OCI-LY1 (cell line): ENCODE results near the gene NFKBIZ.

ENCODE experiments used
- H2AFZ ChIP-seq: fragments of 200-600 bp; sonication (generic), shearing (Covaris generic); 2 replicates; pipeline ENCODE4 v1.6.0; 2014; ENCODE audit warnings: antibody characterized with exemption, mild to moderate bottlenecking, low read length
- H3F3A ChIP-seq: fragments of 200-600 bp; sonication (generic), shearing (Covaris generic); 2 replicates; pipeline ENCODE4 v1.6.0; 2014; ENCODE audit warnings: mild to moderate bottlenecking, antibody characterized with exemption, low read length, moderate library complexity; ENCODE audit not compliant: insufficient read depth
- H3K27ac ChIP-seq: fragments of 200-600 bp; sonication (generic); 2 replicates; pipeline ENCODE4 v1.5.1; 2014; ENCODE audit warnings: low read length, mixed run types, mild to moderate bottlenecking, low read depth; ENCODE audit not compliant: poor library complexity, severe bottlenecking
- H3K27me3 ChIP-seq: fragments of 200-600 bp; sonication (generic); 2 replicates; pipeline ENCODE4 v1.6.0; 2014; ENCODE audit warnings: antibody characterized with exemption, mild to moderate bottlenecking, low read length, moderate library complexity; ENCODE audit not compliant: insufficient read depth
- H3K36me3 ChIP-seq: fragments of 200-600 bp; sonication (generic); 2 replicates; pipeline ENCODE4 v1.6.1; 2014; ENCODE audit warnings: mild to moderate bottlenecking, antibody characterized with exemption, low read length, moderate library complexity, mixed read lengths; ENCODE audit not compliant: insufficient read depth
- H3K4me1 ChIP-seq: fragments of 200-600 bp; sonication (generic); 2 replicates; pipeline ENCODE4 v1.5.1; 2014; ENCODE audit warnings: mild to moderate bottlenecking, low read length, moderate library complexity; ENCODE audit not compliant: insufficient read depth, severe bottlenecking
- H3K4me2 ChIP-seq: fragments of 200-600 bp; sonication (generic), shearing (Covaris generic); 2 replicates; pipeline ENCODE4 v1.6.1; 2014; ENCODE audit warnings: low read length
- H3K4me3 ChIP-seq: fragments of 200-600 bp; sonication (generic); 2 replicates; pipeline ENCODE4 v1.5.1; 2014; ENCODE audit warnings: low read length, low read depth, mild to moderate bottlenecking, mixed read lengths; ENCODE audit not compliant: poor library complexity, severe bottlenecking
- H3K79me2 ChIP-seq: fragments of 200-600 bp; shearing (Covaris generic); 2 replicates; pipeline ENCODE4 v1.6.1; 2016; ENCODE audit warnings: mixed run types, low read length, mixed read lengths; ENCODE audit not compliant: insufficient read depth
- H3K9ac ChIP-seq: fragments of 200-600 bp; sonication (generic), shearing (Covaris generic); 2 replicates; pipeline ENCODE4 v1.6.1; 2014; ENCODE audit warnings: mild to moderate bottlenecking, low read length, mixed read lengths
- H3K9me2 ChIP-seq: fragments of 200-600 bp; sonication (generic), shearing (Covaris generic); 2 replicates; pipeline ENCODE4 v1.6.1; 2014; ENCODE audit warnings: low read depth, mild to moderate bottlenecking, low read length, mixed read lengths
- H3K9me3 ChIP-seq: fragments of 200-600 bp; shearing (Covaris generic); 2 replicates; pipeline ENCODE4 v1.6.1; 2014; ENCODE audit warnings: low read length, mixed read lengths
- H4K20me1 ChIP-seq: fragments of 200-600 bp; sonication (generic), shearing (Covaris generic); 2 replicates; pipeline ENCODE4 v1.6.0; 2016; ENCODE audit warnings: mild to moderate bottlenecking, low read length; ENCODE audit not compliant: insufficient read depth
- EZH2 ChIP-seq: fragments of 200-600 bp; sonication (generic), shearing (Covaris generic); IDR thresholded peaks from 2 replicates; pipeline ENCODE4 v1.8.0; 2017; ENCODE audit warnings: borderline replicate concordance, mixed run types, mild to moderate bottlenecking, antibody characterized with exemption, low read length, moderate library complexity, mixed read lengths
- TF ChIP-seq, protein P1 (sequence below): fragments of 200-600 bp; sonication (generic), shearing (Covaris generic); IDR thresholded peaks from 2 replicates; pipeline ENCODE4 v1.5.1; 2017; ENCODE audit warnings: mild to moderate bottlenecking, antibody characterized with exemption, low read length, moderate library complexity, mixed read lengths

NFKBIZ gene

DNA sequence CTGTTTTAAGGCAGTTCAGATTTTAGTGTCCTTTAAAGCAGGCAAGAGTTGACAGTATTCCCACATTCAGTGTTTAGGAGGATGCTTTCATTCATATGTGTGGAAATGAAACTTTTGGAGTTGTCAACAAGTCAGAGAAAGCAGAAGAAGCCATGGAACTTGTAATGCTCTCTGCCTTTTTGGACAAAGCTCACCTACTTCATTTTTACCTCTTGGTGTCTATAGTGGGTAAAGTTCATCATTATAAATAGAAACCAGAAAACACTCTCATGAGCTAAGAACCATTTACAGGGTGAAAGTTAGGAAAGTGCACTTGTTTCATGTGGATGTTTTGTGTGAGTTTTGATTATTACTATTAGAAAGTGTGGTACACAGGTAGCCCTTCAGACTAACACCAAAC, 9.2 kb upstream of the NFKBIZ start:
- H3K27me3 ChIP-seq: no peaks in the 10 kb centered on the region
- H3K36me3 ChIP-seq: peaks cover 14% of the 10 kb centered on the region; the same call in 1 of the 2 replicates
- no peak overlapping the region for H2AFZ ChIP-seq
- H3K79me2 ChIP-seq: peaks cover 16% of the 10 kb centered on the region; the same call in 1 of the 2 replicates
- no peaks in the 10 kb centered on the region for H3K9me2 ChIP-seq
- no peaks in the 10 kb centered on the region for H4K20me1 ChIP-seq
- H3K9me3 ChIP-seq: no peaks in the 10 kb centered on the region
- H3K4me1 ChIP-seq: peaks cover 21% of the 10 kb centered on the region
- no peak overlapping the region for H3K4me2 ChIP-seq
- H3K27ac ChIP-seq: no peak overlapping the region
- H3F3A ChIP-seq: no peaks in the 10 kb centered on the region
- no peak overlapping the region for H3K9ac ChIP-seq
- no peak for TF ChIP-seq EZH2
- TF ChIP-seq, protein P1, sequence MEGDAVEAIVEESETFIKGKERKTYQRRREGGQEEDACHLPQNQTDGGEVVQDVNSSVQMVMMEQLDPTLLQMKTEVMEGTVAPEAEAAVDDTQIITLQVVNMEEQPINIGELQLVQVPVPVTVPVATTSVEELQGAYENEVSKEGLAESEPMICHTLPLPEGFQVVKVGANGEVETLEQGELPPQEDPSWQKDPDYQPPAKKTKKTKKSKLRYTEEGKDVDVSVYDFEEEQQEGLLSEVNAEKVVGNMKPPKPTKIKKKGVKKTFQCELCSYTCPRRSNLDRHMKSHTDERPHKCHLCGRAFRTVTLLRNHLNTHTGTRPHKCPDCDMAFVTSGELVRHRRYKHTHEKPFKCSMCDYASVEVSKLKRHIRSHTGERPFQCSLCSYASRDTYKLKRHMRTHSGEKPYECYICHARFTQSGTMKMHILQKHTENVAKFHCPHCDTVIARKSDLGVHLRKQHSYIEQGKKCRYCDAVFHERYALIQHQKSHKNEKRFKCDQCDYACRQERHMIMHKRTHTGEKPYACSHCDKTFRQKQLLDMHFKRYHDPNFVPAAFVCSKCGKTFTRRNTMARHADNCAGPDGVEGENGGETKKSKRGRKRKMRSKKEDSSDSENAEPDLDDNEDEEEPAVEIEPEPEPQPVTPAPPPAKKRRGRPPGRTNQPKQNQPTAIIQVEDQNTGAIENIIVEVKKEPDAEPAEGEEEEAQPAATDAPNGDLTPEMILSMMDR: no peak
- no peak overlapping the region for H3K4me3 ChIP-seq

DNA sequence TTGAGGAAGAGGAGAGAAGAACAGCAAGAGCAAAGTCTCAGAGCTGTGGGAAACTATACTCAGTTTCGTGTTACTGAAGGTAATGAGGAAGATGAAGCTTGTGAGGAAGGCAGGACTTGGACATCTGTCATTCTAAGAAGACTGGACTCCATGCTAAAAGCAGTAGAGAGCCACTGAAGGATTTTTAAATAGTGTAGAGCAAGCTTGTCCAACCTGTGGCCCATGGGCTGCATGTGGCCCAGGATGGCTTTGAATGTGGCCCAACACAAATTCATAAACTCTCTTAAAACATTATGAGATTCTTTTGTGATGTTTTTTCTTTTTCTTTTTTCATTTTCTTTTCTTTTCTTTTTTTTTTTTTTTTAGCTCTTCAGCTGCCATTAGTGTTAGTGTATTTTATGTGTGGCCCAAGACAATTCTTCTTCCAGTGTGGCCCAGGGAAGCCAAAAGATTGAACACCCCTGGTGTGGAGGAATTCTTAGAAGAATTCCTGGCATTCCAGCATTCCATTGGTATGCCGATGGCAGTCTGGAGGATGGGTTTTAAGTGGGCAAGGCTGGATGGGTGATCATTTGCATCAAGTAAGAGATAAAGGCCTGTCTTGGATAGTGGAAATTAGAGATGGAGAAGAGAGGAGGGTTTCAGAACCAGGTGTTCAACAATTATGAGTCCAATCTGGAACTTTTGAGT, 6.9 kb upstream of the NFKBIZ start:
- Histone ChIP-seq H2AFZ (no peak overlapping the region), H3K4me1 (peaks cover 21% of the 10 kb centered on the region), H3K4me2 (no peak overlapping the region), H3K9ac (no peak overlapping the region), H3K27ac (no peak overlapping the region), H3K4me3 (no peak overlapping the region), H3K9me3 (no peaks in the 10 kb centered on the region), H3F3A (no peaks in the 10 kb centered on the region), H3K27me3 (no peaks in the 10 kb centered on the region), H4K20me1 (no peaks in the 10 kb centered on the region), H3K36me3 (peaks cover 14% of the 10 kb centered on the region; the same call in 1 of the 2 replicates), H3K79me2 (peaks cover 10% of the 10 kb centered on the region; the same call in 1 of the 2 replicates), H3K9me2 (no peaks in the 10 kb centered on the region)
- TF ChIP-seq, protein P1: no peak
- TF ChIP-seq EZH2: no peak

DNA sequence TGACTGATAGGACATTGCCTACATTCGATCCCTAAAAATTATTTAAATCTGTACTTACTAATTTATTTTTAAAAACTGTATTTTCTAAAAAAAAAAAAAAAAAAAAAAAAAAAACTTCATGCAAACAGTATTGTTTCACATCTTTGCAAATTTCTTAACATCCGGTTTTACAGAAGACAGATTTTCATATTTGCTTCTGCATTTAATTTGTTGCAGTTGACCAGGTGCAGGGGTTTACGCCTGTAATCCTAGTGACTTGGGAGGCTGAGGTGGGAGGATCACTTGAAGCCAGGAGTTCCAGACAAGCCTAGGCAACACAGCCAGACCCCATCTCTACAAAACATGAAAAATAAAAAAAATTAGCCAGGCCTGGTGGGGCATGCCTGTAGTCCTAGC, 6.4 kb upstream of the NFKBIZ start:
- H3F3A ChIP-seq: no peaks in the 10 kb centered on the region
- H3K27ac ChIP-seq: no peak overlapping the region
- no peaks in the 10 kb centered on the region for H3K9me2 ChIP-seq
- no peak overlapping the region for H2AFZ ChIP-seq
- H3K4me3 ChIP-seq: no peak overlapping the region
- H3K79me2 ChIP-seq: peaks cover 9% of the 10 kb centered on the region; the same call in 1 of the 2 replicates
- no peak overlapping the region for H3K9ac ChIP-seq
- H3K4me1 ChIP-seq: peaks cover 21% of the 10 kb centered on the region
- no peaks in the 10 kb centered on the region for H4K20me1 ChIP-seq
- H3K4me2 ChIP-seq: no peak overlapping the region
- TF ChIP-seq EZH2: no peak
- TF ChIP-seq, protein P1: no peak
- peaks cover 12% of the 10 kb centered on the region; the same call in 1 of the 2 replicates for H3K36me3 ChIP-seq
- no peaks in the 10 kb centered on the region for H3K27me3 ChIP-seq
- no peaks in the 10 kb centered on the region for H3K9me3 ChIP-seq
